ENCODE results near the gene OR8D2. TPM values are rescaled to one million over a fixed set of nuclear protein-coding genes. Genes with fewer than 3 reads are reported as not detected.
A peak's percentile ranks its signal among the peaks of the same experiment; 100 is the strongest.

OR8D2 gene
- total and polyA plus RNA-seq, 2 of the 13 experiments (the other 11 are each of a cell fraction or from before 2014, with no cell fraction given) = not detected

- Histone ChIP-seq H3K4me3 (replicated peaks in 1 of 3; ENCODE audit: insufficient read depth in 1 of 3, low read depth in 2 of 3, low read length in 3 of 3) (no peak overlapping the region), H3K9ac (ENCODE audit: insufficient read depth, low read depth, low read length) (no peak overlapping the region), H3K9me3 (ENCODE audit: low read length) (no peaks in the 10 kb centered on the region), H3K36me3 (replicated peaks in 1 of 2; ENCODE audit: control insufficient read depth in 1 of 2, insufficient read depth in 2 of 2, low read length in 2 of 2) (no peaks in the 10 kb centered on the region), H3K79me2 (ENCODE audit: insufficient read depth, low read length) (no peaks in the 10 kb centered on the region), H3K27ac (ENCODE audit: extremely low read length, insufficient read depth, low read length) (no peak overlapping the region), H3K27me3 (ENCODE audit: control insufficient read depth in 1 of 2, insufficient read depth in 2 of 2, low read length in 2 of 2) (no peaks in the 10 kb centered on the region), H2AFZ (ENCODE audit: low read length) (no peak overlapping the region), H3K4me1 (ENCODE audit: insufficient read depth, low read length) (peaks cover 23% of the 10 kb centered on the region), H4K20me1 (ENCODE audit: insufficient read depth, low read length) (no peaks in the 10 kb centered on the region), H3K4me2 (ENCODE audit: low read depth, low read length) (no peak overlapping the region)
- BruUV-seq (replicated peaks) = no TSS peak
- in situ Hi-C loops (cut with HindIII; ENCODE audit: extremely low pct_ligation_motif_present, low pct_unique_long_range_greater_than_20kb) = no loop called here
- ChIA-PET CTCF (ENCODE audit: low intra/inter-chr PET ratio, low total read pairs) (no interaction called here), POLR2A (no interaction called here)
- ATAC-seq (peak; percentile 72; the same call in 2 of the 3 replicates), DNase-seq (ENCODE audit: low spot score) (no peak), FAIRE-seq (no peak)
- intact Hi-C loops (cut with micrococcal nuclease; ENCODE audit: unreplicated experiment) = no loop called here
- TF ChIP-seq ZBTB34 (CRISPR knock-in tag; IDR thresholded peaks at IDR 0.05) = 0 out of 2 replicates have a peak, but pooled peaks have one; percentile 16
- TF ChIP-seq ZNF616 (CRISPR knock-in tag; IDR thresholded peaks at IDR 0.05; ENCODE audit: low read depth) = no peak
- TF ChIP-seq EHMT2 (IDR thresholded peaks at IDR 0.05; ENCODE audit: borderline replicate concordance, low read depth, low read length) = 0 out of 2 replicates have a peak, but pooled peaks have one; percentile 61
- TF ChIP-seq IRF2 (CRISPR knock-in tag; IDR thresholded peaks at IDR 0.05) = no peak
- WGBS (ENCODE audit: low lambda C conversion rate) = 42% methylated on average over 6 of the region's 6 CpGs
Observed at GRCh38 chr11:124339396-124340141, 19.6 kb upstream of the OR8D2 start.

- in situ Hi-C loops (cut with HindIII; ENCODE audit: extremely low pct_ligation_motif_present, low pct_unique_long_range_greater_than_20kb) (no loop called here), intact Hi-C loops (cut with micrococcal nuclease; ENCODE audit: unreplicated experiment) (no loop called here)
- CTCF ChIA-PET (ENCODE audit: low intra/inter-chr PET ratio, low total read pairs) = no interaction called here
- no peak for TF ChIP-seq LRRFIP1 (CRISPR knock-in tag; conservative IDR thresholded peaks at IDR 0.05)
- no peak for TF ChIP-seq ZFAT (CRISPR knock-in tag; conservative IDR thresholded peaks at IDR 0.05)
- TF ChIP-seq HNF4A (CRISPR knock-in tag; IDR thresholded peaks at IDR 0.05) = no peak
- no peak for TF ChIP-seq PRDM4 (CRISPR knock-in tag; IDR thresholded peaks at IDR 0.05; ENCODE audit: borderline replicate concordance)
- TF ChIP-seq ZBTB20 (CRISPR knock-in tag; IDR thresholded peaks at IDR 0.05; ENCODE audit: borderline replicate concordance, low read depth) = no peak
- peak; percentile 68 for TF ChIP-seq MAFF (IDR thresholded peaks at IDR 0.05; ENCODE audit: low read depth, low read length)
- no peak for TF ChIP-seq ZNF510 (CRISPR knock-in tag; IDR thresholded peaks at IDR 0.05; ENCODE audit: low read depth)
Observed at GRCh38 chr11:124331873-124332272, 11.9 kb upstream of the OR8D2 start.

More at GRCh38 chr11:124331873-124332272, 11.9 kb upstream of the OR8D2 start:
- H3K9me3 ChIP-seq (ENCODE audit: low read length) = no peaks in the 10 kb centered on the region
- DNase-seq (ENCODE audit: low spot score) (no peak), ATAC-seq (no peak), FAIRE-seq (no peak)
- no peak overlapping the region for H3K4me3 ChIP-seq (replicated peaks in 1 of 3; ENCODE audit: insufficient read depth in 1 of 3, low read depth in 2 of 3, low read length in 3 of 3)
- no peaks in the 10 kb centered on the region for H4K20me1 ChIP-seq (ENCODE audit: insufficient read depth, low read length)
- no peaks in the 10 kb centered on the region for H3K79me2 ChIP-seq (ENCODE audit: insufficient read depth, low read length)
- no peaks in the 10 kb centered on the region for H3K27me3 ChIP-seq (ENCODE audit: control insufficient read depth in 1 of 2, insufficient read depth in 2 of 2, low read length in 2 of 2)
- WGBS (ENCODE audit: low lambda C conversion rate) = 0% methylated on average over 3 of the region's 3 CpGs
- no peak overlapping the region for H2AFZ ChIP-seq (ENCODE audit: low read length)
- H3K4me1 ChIP-seq (ENCODE audit: insufficient read depth, low read length) = no peaks in the 10 kb centered on the region
- no TSS peak for BruUV-seq (replicated peaks)
- H3K4me2 ChIP-seq (ENCODE audit: low read depth, low read length) = no peak overlapping the region
- H3K9ac ChIP-seq (ENCODE audit: insufficient read depth, low read depth, low read length) = no peak overlapping the region
- H3K36me3 ChIP-seq (replicated peaks in 1 of 2; ENCODE audit: control insufficient read depth in 1 of 2, insufficient read depth in 2 of 2, low read length in 2 of 2) = no peaks in the 10 kb centered on the region
- POLR2A ChIA-PET = no interaction called here
- H3K27ac ChIP-seq (ENCODE audit: extremely low read length, insufficient read depth, low read length) = no peak overlapping the region
